Stimulated activated naive CD4-positive, alpha-beta T cell (primary cell): ENCODE measurements around the gene KLHL26.
"Not testable (repeated sequence)": the region's sequence is repeated elsewhere in the genome, so short reads cannot be mapped to it uniquely, and the experiment has no call there.

Source experiments
- DNase-seq, 6 experiments: peaks; one replicate each; lab custom pipeline; 2025; lab: John Stamatoyannopoulos, UW

The KLHL26 gene

GRCh38 chr19:18600692-18601397 lies 36.0 kb upstream of the KLHL26 start:
- not testable (repeated sequence) for DNase-seq

- no peak for DNase-seq
Observed at GRCh38 chr19:18601875-18602274, 35.0 kb upstream of the KLHL26 start.

- DNase-seq = peak in 1 of 6 experiments; percentile 5
Observed at GRCh38 chr19:18603255-18603957, 33.4 kb upstream of the KLHL26 start.

- DNase-seq = no peak
Observed at GRCh38 chr19:18603958-18604819, 32.6 kb upstream of the KLHL26 start.

DNA sequence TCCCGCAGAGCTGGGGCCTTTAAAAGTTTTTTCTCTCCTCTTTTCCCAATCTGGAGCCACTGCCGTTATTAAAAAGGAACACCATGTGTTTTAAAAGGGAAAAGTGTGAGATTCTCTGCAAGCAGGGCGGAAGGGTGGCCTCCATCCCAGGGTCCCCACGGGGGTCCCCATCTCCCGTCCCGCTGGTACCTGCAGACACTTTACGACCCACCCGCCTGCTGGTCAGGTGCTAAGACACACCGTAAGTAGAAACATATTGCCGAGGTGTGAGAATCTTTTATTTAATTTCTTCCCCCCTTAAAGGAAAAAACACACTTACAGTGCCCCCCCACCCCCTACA lies 32.0 kb upstream of the KLHL26 start:
- no peak for DNase-seq

GRCh38 chr19:18605196-18605545 lies 31.7 kb upstream of the KLHL26 start:
- no peak for DNase-seq

DNA sequence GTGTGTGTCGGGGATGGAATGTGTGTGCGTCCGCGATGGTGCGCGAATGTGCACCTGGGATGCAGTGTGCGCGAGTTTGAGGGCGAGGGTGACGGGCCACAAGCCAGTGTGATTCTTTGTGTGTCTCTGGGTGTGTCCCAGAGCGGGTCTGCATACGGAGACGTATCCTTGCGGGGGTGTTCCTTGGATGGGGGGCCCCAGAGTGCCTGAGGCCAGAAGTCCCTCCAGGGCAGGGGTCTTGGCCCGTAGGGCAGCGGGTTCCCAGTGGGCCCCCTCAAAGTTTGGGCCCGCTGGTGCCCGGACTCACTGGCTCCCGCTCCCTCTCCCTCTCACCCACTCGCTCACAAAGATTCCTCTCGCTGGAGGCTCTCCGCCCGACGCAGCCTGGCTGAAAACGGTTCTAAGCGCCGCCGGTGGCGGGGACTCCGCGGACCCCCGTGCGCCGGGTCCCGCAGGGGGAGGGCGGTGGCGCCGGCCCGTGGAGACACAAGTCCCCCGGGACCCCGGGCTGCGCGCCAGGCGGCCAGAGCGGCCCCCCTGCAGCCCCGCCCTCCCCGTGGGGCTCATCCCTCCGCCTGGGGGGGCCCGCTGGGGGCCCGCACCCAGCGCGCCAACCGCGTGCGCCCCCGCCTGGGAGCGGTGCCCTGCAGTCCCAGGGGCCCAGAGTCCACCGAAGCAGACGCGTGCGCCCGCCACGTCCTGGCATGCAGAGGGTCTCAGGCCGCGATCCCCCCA lies 31.1 kb upstream of the KLHL26 start:
- DNase-seq = no peak

GRCh38 chr19:18606281-18607225 lies 30.3 kb upstream of the KLHL26 start, which contains the start of gene CRLF1:
Gene CRLF1 (minus strand): TSS chr19:18606799. CDS start chr19:18606656, 143 bp downstream.
- DNase-seq = no peak

GRCh38 chr19:18607226-18608101 lies 29.4 kb upstream of the KLHL26 start:
- no peak for DNase-seq

DNA sequence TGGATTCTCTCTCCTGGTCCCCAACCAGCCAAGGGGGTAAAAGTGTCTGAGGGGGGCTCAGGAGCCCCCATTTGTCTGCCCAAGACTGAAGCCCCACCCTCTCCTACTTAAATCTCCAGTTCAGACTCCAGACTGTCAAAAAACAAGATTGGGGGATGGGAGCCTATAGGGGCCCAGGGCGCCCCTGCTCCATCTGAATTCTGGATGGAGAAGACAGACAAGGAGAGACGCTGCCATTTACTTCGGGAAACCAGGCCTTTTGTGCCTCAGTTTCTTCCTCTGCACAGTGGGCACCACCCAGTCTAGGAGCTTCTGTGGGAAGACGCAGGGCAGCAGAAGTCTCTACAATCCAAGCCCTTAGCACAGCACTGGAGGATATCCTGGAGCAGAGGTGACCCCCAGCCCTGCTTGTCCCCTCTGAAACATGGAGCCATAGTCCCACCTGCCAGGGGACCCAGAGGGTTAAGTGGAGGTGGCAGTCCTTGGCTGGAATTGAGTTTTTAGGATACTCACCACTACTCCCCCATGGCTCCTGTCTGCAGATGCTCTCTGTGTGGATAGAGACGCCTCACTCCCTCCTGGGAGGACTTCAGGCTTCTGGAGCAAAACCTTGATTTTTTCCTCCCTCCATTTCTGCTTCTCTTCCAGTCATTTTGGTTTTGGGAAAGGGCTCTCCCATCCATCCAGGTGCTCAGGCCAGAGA lies 28.6 kb upstream of the KLHL26 start:
- DNase-seq = no peak

DNA sequence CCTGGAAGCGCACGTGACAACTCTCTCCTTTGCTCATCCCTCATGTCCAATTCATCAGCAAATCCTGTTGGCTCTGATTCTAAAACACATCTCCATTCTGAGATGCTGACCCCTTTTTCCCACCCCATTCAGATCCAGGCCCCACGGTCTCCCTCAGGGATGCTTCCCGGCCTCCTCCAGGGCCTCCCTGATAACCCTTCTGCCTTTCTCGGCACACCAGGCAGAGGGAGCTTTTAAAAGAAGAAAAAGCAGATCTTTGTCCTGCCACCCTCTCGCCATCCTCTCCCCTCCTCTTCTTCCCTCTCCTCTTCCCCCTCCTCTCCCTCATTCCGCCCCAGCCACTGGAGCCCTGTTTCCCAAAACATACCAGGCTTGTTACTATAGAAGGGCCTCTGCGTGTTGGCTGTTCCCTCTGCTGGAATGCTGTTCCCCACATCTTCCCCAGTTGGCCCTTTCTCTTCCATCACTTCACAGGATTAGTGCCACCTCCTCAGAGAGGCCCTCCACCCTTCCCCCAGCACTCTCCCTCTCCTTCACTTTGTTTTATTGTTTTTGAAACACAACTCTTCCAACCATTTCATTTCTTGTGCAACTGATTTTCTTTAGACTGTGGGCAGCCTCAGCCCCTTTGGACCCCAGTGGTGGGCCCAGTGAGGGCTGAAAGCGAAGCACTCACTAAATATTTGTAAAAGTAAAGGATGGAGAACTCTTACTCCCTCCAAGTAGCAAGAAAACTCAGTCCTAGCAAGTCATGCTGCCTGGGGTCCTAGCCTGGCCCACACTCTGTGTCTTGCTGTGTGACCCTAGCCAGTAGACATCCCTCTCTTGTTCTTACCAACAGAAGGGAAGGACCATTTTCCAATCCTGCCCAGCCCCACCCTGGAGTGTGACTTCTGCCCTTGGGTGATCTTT lies 27.8 kb upstream of the KLHL26 start:
- no peak for DNase-seq

DNA sequence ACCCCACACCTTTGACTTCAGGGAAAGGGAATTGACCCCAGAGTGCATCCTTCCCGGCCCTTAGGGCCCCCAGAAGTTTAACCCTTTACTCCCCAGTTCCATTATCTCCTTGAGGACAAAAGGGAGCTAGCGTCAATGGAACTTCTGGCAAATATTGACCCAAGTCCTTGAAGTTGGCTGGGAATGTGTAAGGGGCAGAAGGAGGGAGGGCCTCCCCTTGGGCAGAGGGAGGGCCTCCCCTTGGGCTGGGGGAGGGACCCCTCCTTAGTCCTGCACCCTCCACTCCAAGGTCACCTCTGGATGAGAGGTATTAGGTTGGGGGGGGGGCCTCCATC lies 27.1 kb upstream of the KLHL26 start:
- no peak for DNase-seq

- no peak for DNase-seq
Observed at GRCh38 chr19:18610245-18610555, 26.6 kb upstream of the KLHL26 start.

DNA sequence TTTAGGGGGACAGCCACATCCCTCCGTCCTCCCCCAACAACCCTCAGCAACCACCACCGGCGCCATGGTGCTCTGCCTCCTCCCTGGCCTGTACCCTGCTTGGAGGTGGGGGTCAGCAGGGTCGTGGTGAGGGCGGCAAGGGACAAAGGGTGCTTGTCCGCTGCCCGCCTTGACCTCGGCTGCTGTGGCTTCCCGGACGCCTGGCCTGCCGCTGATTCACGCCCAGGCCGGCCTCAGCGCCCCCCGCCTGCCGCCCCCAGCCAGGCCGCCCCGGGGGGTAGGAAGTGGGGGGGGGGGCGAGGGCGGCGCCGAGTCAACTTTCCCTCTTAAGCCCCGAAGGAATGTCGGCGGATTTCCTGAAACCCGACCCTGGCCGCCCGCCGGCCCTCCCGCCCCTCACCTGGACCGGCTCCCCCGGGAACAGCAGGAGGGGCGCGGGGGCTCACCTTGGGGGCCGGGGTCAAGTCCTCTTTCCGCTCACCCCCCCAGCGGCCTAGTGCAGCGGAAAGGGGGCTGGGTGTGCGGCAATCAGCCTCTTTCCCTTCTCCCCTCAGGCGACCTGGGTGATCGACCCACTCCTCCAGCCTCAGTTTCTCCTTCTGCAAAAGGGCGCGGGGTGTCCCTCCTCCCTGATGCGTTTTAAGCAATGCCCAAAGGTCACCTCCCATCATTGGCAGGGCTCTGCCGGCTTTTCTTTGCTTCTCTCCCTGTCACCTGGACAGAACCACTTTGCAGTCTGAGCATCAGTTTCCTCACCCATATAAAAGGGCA lies 26.1 kb upstream of the KLHL26 start:
- DNase-seq = no peak

- peak in 1 of 6 experiments; percentile 5 for DNase-seq
Observed at GRCh38 chr19:18611327-18612050, 25.3 kb upstream of the KLHL26 start.

- DNase-seq = no peak
Observed at GRCh38 chr19:18612051-18612771, 24.6 kb upstream of the KLHL26 start.
